Activated CD8-positive, alpha-beta memory T cell treated with anti-CD3 and anti-CD28 coated beads, Interleukin-2, amount 50 U/mL, for 24 hours (primary cell): ENCODE results near the gene MTHFS.

Source experiments
- DNase-seq: peaks from one replicate; pipeline ENCODE4 v3.0.0-alpha.2; 2020; ENCODE audit errors: extremely low read depth

MTHFS gene

GRCh38 chr15:79815468-79815867 is 81.3 kb downstream of the MTHFS start:
- no peak for DNase-seq

DNA sequence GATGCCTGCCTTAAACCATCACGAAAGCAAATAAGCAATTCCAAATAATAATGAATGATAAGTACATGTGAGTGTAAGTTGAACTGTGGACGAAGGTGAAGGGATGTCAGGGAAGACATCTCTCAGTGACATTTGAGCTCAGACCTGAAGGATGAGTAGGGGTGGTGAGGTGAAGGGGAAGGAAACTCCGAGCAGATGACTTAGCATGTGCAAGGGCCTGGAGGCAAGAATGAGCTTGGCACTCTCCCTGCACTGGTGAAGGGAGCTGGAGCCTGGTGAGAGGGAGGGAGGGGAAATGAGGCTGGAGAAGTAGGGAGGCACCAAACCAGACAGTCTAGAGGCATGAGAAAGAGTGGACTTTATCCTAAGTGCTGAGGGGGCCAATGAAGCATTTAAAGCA is 84.3 kb downstream of the MTHFS start:
- DNase-seq = no peak

DNA sequence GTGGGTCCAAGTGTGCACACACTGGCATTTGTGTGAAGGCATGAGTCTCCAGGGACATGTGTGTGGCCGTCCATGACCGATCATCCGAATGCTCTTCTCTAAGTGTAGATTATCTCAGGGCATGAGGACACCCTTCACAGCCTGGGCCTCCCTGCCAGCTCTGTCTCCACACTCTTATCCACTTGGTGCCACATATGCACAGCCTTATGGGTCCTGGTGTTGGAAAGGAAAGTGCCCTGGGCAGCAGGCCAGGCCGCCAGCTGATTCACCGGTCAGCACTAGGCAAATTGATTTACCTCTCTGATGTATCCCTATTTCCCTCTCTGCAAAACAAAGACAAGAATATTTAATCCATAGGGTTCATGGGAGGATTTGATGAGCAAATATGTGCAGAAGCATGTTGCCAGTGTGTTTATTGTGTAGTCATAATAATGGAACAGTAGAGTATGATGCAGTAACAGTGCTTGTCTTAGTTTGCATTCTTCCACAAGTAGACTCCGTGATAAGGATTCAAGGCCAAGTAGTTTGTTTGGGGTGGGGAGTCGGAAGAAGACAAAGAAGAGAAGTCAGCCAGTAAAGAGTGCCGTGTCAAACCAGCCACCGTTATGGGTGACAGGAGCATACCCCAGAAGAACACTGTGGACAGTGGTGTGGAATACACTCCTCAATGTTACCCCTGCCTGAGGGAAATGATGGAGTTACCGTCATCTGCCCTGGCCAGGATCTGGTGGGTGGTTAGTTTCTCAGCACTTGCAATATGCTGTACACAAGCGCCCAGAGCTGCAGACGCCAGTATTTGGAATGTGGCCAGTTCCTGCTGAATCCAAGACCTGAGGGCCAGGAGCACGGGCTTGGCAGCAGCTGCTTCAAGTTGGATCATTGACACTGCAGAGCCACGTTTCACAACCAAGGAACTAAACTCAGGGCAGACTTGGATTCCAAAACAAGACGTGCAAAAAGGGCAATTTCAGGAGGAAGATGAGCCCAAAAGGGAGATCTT is 85.1 kb downstream of the MTHFS start:
- DNase-seq = no peak

GRCh38 chr15:79804838-79805237 is 92.0 kb downstream of the MTHFS start:
- no peak for DNase-seq

GRCh38 chr15:79798311-79798710 is 98.5 kb downstream of the MTHFS start:
- no peak for DNase-seq
